GM12878 (cell line): Measurements from ENCODE around the gene SLC2A8. TPM values are rescaled to one million over a fixed set of nuclear protein-coding genes. Genes with fewer than 3 reads are reported as not detected.

Experiments used
- GATAD2B ChIP-seq: fragments of 450-650 bp; conservative IDR thresholded peaks from 2 replicates; pipeline ENCODE4 v1.6.1; 2017; ENCODE audit warnings: low read depth, mild to moderate bottlenecking, moderate library complexity
- HDAC6 ChIP-seq: fragments of 200-600 bp; sonication (generic); IDR thresholded peaks from one replicate; pipeline ENCODE4 v1.8.0; 2017; ENCODE audit warnings: antibody characterized with exemption; ENCODE audit not compliant: unreplicated experiment
- IKZF2 ChIP-seq, 2 experiments: fragments of 450-650 bp; IDR thresholded peaks; 2 replicates each; pipeline ENCODE4 v1.6.1; 2017; ENCODE audit warnings: mild to moderate bottlenecking in 2 of 2, moderate library complexity in 2 of 2
- IRF3 ChIP-seq: fragments of 450-650 bp; IDR thresholded peaks from 2 replicates; pipeline ENCODE4 v1.6.1; 2014; ENCODE audit warnings: mild to moderate bottlenecking
- IRF5 ChIP-seq: fragments of 450-650 bp; IDR thresholded peaks from 2 replicates; pipeline ENCODE4 v1.6.1; 2017; ENCODE audit warnings: borderline replicate concordance
- LARP7 ChIP-seq: fragments of 450-650 bp; IDR thresholded peaks from 2 replicates; pipeline ENCODE4 v1.6.1; 2017; ENCODE audit warnings: mild to moderate bottlenecking
- MEF2B ChIP-seq: fragments of 450-650 bp; IDR thresholded peaks from 2 replicates; pipeline ENCODE4 v1.6.1; 2018; ENCODE audit warnings: mild to moderate bottlenecking, moderate library complexity; ENCODE audit not compliant: partially characterized antibody, poor library complexity, severe bottlenecking
- MLLT1 ChIP-seq: fragments of 450-650 bp; IDR thresholded peaks from 2 replicates; pipeline ENCODE4 v1.6.1; 2016; ENCODE audit warnings: mild to moderate bottlenecking
- NFXL1 ChIP-seq: fragments of 450-650 bp; IDR thresholded peaks from 2 replicates; pipeline ENCODE4 v1.6.1; 2017; ENCODE audit warnings: antibody characterized with exemption, mild to moderate bottlenecking, borderline replicate concordance
- POU2F2 ChIP-seq: IDR thresholded peaks from 3 replicates; pipeline ENCODE4 v1.6.1; 2011; ENCODE audit warnings: low read depth, mild to moderate bottlenecking, low read length, borderline replicate concordance
- SMAD5 ChIP-seq: IDR thresholded peaks from 2 replicates; pipeline ENCODE4 v1.6.1; 2016; ENCODE audit warnings: antibody characterized with exemption, low read depth
- SP1 ChIP-seq: IDR thresholded peaks from one replicate; pipeline ENCODE4 v1.6.1; 2011; ENCODE audit warnings: low read depth, low read length
- TAF1 ChIP-seq: IDR thresholded peaks from 2 replicates; pipeline ENCODE4 v1.6.1; 2011; ENCODE audit warnings: mild to moderate bottlenecking, low read depth, low read length, borderline replicate concordance
- TCF12 ChIP-seq: IDR thresholded peaks from 2 replicates; pipeline ENCODE4 v1.6.1; 2011; ENCODE audit warnings: low read depth, mild to moderate bottlenecking, low read length
- USF1 ChIP-seq: IDR thresholded peaks from 2 replicates; pipeline ENCODE4 v1.6.1; 2011; ENCODE audit warnings: borderline replicate concordance, low read depth, mild to moderate bottlenecking, moderate library complexity, mixed read lengths, low read length; ENCODE audit not compliant: insufficient read depth; ENCODE audit errors: extremely low read length
- YY1 ChIP-seq: IDR thresholded peaks from 2 replicates; pipeline ENCODE4 v1.6.1; 2011; ENCODE audit warnings: low read depth, mild to moderate bottlenecking, low read length
- polyA plus RNA-seq, 11 experiments: library from polyadenylated mRNA; depleted of rRNA in 4 of 11; unstranded in 6 of 11; stranded (reverse) in 5 of 11; fragments of >200 nt; fragmentation: Nextera tagmentation in 4 of 11; fragmentation: Illumina TruSeq in 1 of 11; extraction: Ambion mirVana in 4 of 11; extraction: Trizol in 1 of 11; gene quantifications; 1 replicate in 1 of 11; 2 replicates in 10 of 11; pipeline versions ENCODE4 v1.2.1 to v1.2.3, GENCODE V29; 2011 to 2016; ENCODE audit warnings: inconsistent platforms in 2 of 11, missing spikeins in 2 of 11, low read depth in 1 of 11
- total RNA-seq, 4 experiments: library from RNA; depleted of rRNA in 3 of 4; stranded (reverse); fragments of >200 nt in 3 of 4; fragmentation: Illumina TruSeq in 1 of 4; extraction: Trizol in 1 of 4; gene quantifications; 2 replicates each; pipeline versions ENCODE4 v1.2.1 to v1.2.3, GENCODE V29; 2013 to 2021
- TF ChIP-seq, protein P1 (sequence below): IDR thresholded peaks from 2 replicates; pipeline ENCODE4 v1.6.1; 2012; ENCODE audit warnings: low read depth, low read length, improper control_type of control experiment
- TF ChIP-seq, protein P2 (sequence below): IDR thresholded peaks from 2 replicates; pipeline ENCODE4 v1.6.1; 2012; ENCODE audit warnings: mild to moderate bottlenecking, low read depth, low read length
- TF ChIP-seq, protein P3 (sequence below): IDR thresholded peaks from 2 replicates; pipeline ENCODE4 v1.6.1; 2012; ENCODE audit warnings: low read depth, low read length, improper control_type of control experiment

Gene SLC2A8
- total and polyA plus RNA-seq, 10 of the 15 experiments (the other 5 are each of a cell fraction or from before 2014, with no cell fraction given) = 0.31 to 22.7 (median 10.0) TPM

DNA sequence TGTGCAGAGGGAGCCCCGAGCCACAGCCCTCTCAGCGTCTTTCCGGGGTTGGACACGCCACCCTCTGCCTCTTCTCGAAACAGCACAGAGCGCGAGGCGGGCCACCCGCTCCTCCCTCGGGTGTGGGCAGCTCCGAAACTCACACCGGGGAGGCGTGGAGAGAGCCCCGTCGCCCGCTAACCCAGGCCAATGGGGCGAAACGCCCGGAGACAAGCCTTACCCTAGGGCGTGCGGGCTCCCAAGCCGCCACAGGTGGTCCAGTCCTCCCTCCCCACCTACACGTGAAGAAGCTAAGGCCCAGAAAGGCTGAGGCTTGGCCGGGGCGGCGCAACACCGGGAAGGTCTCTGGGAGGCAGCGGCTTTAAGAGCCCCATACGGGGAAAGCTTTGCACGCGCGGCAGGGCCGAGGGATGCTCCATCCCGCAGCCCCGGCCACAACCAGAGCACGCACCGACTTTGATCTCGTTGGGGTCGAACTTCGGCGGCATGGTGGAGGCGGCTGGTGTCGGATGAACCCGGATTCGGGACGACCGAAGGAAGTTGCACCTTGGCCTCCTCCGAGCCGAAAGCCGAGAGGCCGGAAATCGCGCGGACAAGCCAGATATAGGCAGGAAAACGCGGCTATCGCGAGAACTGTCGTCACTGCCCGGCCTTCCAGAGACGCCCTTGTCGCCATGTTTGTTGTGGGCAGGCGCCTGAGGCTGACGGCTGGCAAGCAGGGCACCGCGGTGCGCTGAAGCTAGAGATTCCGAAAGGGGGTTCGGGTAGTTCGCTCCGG lies 54.0 kb downstream of the SLC2A8 start, which contains the start of the genes LRSAM1 and RPL12 (continued):
- peak; percentile 95 for TF ChIP-seq MLLT1
- TF ChIP-seq TAF1 = peak; percentile 100
- TF ChIP-seq LARP7 = peak; percentile 98
- peak; percentile 52 for TF ChIP-seq MEF2B
- TF ChIP-seq IKZF2 (IDR thresholded peaks at IDR 0.05) = peak; percentile 57 to 79; a peak in 3 of 4 replicates
- TF ChIP-seq, protein P1, sequence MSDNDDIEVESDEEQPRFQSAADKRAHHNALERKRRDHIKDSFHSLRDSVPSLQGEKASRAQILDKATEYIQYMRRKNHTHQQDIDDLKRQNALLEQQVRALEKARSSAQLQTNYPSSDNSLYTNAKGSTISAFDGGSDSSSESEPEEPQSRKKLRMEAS = peak; percentile 82
- peak; percentile 99 for TF ChIP-seq POU2F2
- TF ChIP-seq YY1 = peak; percentile 99
- peak; percentile 99 for TF ChIP-seq SMAD5
- TF ChIP-seq IRF3 = peak; percentile 17; the same call in 1 of the 2 replicates
- peak; percentile 94 for TF ChIP-seq HDAC6
- peak; percentile 93 for TF ChIP-seq GATAD2B
- no peak for TF ChIP-seq NFXL1
- peak; percentile 94 for TF ChIP-seq TCF12
- TF ChIP-seq SP1 = peak; percentile 87
- TF ChIP-seq, protein P2, sequence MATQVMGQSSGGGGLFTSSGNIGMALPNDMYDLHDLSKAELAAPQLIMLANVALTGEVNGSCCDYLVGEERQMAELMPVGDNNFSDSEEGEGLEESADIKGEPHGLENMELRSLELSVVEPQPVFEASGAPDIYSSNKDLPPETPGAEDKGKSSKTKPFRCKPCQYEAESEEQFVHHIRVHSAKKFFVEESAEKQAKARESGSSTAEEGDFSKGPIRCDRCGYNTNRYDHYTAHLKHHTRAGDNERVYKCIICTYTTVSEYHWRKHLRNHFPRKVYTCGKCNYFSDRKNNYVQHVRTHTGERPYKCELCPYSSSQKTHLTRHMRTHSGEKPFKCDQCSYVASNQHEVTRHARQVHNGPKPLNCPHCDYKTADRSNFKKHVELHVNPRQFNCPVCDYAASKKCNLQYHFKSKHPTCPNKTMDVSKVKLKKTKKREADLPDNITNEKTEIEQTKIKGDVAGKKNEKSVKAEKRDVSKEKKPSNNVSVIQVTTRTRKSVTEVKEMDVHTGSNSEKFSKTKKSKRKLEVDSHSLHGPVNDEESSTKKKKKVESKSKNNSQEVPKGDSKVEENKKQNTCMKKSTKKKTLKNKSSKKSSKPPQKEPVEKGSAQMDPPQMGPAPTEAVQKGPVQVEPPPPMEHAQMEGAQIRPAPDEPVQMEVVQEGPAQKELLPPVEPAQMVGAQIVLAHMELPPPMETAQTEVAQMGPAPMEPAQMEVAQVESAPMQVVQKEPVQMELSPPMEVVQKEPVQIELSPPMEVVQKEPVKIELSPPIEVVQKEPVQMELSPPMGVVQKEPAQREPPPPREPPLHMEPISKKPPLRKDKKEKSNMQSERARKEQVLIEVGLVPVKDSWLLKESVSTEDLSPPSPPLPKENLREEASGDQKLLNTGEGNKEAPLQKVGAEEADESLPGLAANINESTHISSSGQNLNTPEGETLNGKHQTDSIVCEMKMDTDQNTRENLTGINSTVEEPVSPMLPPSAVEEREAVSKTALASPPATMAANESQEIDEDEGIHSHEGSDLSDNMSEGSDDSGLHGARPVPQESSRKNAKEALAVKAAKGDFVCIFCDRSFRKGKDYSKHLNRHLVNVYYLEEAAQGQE = peak; percentile 59
- TF ChIP-seq, protein P3, sequence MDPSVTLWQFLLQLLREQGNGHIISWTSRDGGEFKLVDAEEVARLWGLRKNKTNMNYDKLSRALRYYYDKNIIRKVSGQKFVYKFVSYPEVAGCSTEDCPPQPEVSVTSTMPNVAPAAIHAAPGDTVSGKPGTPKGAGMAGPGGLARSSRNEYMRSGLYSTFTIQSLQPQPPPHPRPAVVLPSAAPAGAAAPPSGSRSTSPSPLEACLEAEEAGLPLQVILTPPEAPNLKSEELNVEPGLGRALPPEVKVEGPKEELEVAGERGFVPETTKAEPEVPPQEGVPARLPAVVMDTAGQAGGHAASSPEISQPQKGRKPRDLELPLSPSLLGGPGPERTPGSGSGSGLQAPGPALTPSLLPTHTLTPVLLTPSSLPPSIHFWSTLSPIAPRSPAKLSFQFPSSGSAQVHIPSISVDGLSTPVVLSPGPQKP = peak; percentile 65; the same call in 1 of the 2 replicates
- no peak for TF ChIP-seq USF1
- peak; percentile 94 for TF ChIP-seq IRF5
